Fibroblast of mammary gland (primary cell): ENCODE measurements around the gene ZNF853.
"Not testable (repeated sequence)": the region's sequence is repeated elsewhere in the genome, so short reads cannot be mapped to it uniquely, and the experiment has no call there.

Experiments used
- DNase-seq: peaks from one replicate; pipeline ENCODE4 v3.0.0-alpha.2; 2010; ENCODE audit warnings: low read depth
- H3K4me3 ChIP-seq: 2 replicates; pipeline ENCODE4 v1.5.1; 2011; ENCODE audit warnings: low read depth, mild to moderate bottlenecking, low read length, moderate library complexity; ENCODE audit not compliant: control insufficient read depth
- CTCF ChIP-seq: conservative IDR thresholded peaks from 2 replicates; pipeline ENCODE4 v1.5.1; 2011; ENCODE audit warnings: low read depth, low read length, inconsistent platforms; ENCODE audit not compliant: control insufficient read depth, insufficient read depth

Gene ZNF853

DNA sequence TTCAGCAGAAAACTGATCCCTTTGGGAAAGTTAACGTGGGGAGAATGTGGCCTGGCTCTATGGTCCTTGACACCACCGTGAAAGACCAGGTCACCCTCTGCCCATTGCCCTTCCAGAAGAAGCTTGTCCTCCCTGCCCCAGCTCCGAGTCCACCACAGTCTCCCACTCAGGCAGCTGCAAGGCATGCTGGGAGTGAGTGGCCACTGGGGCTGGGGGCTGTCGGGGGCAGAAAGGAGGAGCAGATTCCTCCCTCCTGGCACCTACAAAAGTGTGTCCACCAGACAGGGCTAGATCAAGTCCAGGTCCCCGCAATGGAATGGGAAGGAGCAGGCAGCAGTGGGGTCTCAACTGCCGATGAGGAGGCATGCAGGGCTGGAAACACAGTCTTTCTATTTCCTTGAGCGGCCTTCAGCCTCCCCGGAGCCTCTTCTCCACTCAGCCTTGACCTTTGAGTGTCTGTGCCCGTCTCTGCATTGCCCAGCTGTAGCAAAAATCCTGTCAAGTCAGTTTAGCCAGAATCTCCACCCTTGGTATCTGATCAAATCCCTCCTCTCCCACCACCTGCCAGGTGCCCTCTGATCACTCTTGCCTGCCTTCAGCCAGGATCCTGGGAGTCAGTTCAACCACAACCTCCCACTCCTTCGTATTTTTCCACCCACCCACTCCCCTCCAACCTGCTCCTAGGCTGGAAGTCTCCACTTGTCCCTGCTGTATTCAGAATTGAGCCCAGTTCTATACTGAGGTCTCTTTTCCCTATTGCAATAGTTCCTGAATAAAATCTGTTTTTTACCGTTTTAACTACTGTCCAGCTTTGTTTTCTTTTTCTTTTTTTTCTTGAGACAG, 14.8 kb downstream of the ZNF853 start:
- no peak overlapping the region for H3K4me3 ChIP-seq
- no peak for DNase-seq
- no peak for TF ChIP-seq CTCF

GRCh38 chr7:6631605-6632004, 16.2 kb downstream of the ZNF853 start:
- no peak for TF ChIP-seq CTCF
- H3K4me3 ChIP-seq, result no peak overlapping the region

GRCh38 chr7:6634021-6634420, 18.6 kb downstream of the ZNF853 start:
- no peak overlapping the region for H3K4me3 ChIP-seq
- DNase-seq, result no peak
- TF ChIP-seq CTCF, result no peak

More at GRCh38 chr7:6631605-6632004, 16.2 kb downstream of the ZNF853 start:
- DNase-seq, result no peak

DNA sequence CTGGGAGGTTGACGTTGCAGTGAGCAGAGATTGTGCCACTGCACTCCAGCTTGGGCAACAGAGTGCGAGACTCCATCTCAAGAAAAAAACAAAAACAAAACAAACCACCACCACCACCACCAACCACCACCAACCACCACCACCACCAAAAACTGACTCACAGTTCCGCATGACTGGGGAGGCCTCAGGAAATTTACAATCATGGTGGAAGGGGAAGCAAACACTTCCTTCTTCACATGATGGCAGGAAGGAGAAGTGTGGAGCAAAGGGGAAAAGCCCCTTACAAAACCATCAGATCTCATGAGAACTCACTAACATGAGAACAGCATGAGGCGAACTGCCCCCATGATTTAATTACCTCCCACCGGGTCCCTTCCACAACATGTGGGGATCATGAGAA, 19.6 kb downstream of the ZNF853 start:
- not testable (repeated sequence) for H3K4me3 ChIP-seq, DNase-seq

GRCh38 chr7:6636741-6637543, 21.5 kb downstream of the ZNF853 start, which contains the start of gene ZNF316:
TSS of gene ZNF316 (plus strand) at chr7:6637318. CDS start at chr7:6642410, 5,092 bp downstream.
- H3K4me3 ChIP-seq, result peak within 1 kb of the TSS; percentile 58
- no peak for TF ChIP-seq CTCF
- DNase-seq, result peak; percentile 22

DNA sequence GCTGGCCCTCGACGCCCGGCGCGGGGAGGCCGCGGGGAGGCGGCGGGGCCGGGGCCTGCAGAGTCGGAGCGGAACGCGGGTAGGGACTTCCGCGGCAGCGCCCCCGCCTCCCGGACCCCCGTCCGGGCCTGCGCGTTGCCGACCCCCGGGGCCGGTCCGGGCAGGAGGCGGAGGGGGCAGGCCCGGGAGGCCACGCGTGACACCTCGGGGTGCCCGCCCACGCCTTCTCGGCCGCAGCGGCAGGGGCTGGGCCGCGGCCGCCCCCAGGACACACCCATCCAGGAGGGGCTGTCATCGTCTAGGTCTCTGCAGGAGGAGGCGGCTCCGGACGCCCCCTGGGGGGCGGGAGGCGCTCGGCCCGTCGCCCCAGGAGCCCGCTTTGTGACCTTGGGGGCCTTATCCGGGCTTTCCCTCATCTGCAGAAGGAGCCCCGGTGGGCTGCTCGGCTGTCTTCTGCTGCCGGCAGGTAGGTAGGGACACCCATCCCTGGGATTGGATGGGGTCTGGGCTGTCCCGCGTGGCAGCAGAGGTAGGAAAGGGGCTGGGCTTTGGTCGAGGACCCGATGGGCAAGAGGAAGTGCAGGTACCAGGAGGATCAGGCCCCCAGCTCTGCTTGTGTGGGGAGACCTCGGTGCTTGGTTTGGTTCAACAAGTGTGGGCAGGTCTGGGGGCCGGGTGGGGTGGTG, 22.3 kb downstream of the ZNF853 start:
- peak; percentile 21 for DNase-seq
- TF ChIP-seq CTCF, result no peak

More for the DNA sequence above, 22.3 kb downstream of the ZNF853 start:
- peak overlapping the region; percentile 57 for H3K4me3 ChIP-seq
